ENCODE data around the gene SLN.

SLN gene

DNA sequence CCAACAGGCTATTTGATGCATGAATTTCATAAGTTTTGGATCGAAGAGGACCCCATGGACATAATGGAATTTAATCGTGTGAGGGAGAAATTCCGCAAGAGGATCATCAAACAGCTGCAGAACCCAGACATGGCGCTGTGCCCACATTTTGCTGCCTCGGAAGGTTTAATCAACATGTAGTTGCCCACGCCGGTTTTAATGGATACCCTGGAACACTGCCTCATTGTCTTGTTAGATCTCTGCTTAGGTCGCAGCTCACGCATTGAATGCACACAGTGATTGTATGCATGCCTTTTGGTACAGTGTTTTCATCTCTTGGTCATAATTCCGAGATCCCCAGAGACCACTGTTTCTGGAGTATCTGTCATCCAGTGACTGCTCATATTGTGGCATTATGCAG, 46.8 kb downstream of the SLN start:
- TF ChIP-seq, protein P1, sequence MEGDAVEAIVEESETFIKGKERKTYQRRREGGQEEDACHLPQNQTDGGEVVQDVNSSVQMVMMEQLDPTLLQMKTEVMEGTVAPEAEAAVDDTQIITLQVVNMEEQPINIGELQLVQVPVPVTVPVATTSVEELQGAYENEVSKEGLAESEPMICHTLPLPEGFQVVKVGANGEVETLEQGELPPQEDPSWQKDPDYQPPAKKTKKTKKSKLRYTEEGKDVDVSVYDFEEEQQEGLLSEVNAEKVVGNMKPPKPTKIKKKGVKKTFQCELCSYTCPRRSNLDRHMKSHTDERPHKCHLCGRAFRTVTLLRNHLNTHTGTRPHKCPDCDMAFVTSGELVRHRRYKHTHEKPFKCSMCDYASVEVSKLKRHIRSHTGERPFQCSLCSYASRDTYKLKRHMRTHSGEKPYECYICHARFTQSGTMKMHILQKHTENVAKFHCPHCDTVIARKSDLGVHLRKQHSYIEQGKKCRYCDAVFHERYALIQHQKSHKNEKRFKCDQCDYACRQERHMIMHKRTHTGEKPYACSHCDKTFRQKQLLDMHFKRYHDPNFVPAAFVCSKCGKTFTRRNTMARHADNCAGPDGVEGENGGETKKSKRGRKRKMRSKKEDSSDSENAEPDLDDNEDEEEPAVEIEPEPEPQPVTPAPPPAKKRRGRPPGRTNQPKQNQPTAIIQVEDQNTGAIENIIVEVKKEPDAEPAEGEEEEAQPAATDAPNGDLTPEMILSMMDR (IDR thresholded peaks at IDR 0.05; ENCODE audit: low read depth, low read length): no peak
- peaks cover 43% of the 10 kb centered on the region for H3K27me3 ChIP-seq
- H3K9me3 ChIP-seq: no peaks in the 10 kb centered on the region
- no peak overlapping the region for H3K4me3 ChIP-seq (ENCODE audit: low read depth, low read length)
- no peak for DNase-seq
- no peaks in the 10 kb centered on the region for H3K36me3 ChIP-seq
- no peaks in the 10 kb centered on the region for H3K4me1 ChIP-seq

DNA sequence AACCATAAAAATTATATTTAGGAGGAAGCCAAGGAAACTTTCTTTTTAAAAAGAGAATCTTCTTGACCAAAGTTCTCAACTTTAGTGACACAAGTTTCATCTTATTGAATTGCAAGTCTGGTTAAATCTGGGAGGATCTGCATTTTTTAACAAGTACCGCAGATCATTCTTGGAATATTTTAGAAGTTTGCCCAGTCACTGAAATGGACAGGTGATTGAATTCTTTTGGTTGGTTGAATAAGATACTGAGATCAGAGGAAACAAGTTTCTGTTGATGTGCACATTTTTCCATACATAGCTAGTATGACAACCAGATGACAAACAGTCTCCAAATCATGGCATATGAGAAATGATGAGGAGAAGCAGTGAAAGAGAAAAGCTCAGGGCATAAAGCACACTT, 50.2 kb downstream of the SLN start:
- DNase-seq: no peak
- Histone ChIP-seq H3K4me3 (ENCODE audit: low read depth, low read length) (no peak overlapping the region), H3K9me3 (no peaks in the 10 kb centered on the region), H3K36me3 (no peaks in the 10 kb centered on the region), H3K4me1 (no peaks in the 10 kb centered on the region), H3K27me3 (peaks cover 43% of the 10 kb centered on the region)
- TF ChIP-seq, protein P1 (IDR thresholded peaks at IDR 0.05; ENCODE audit: low read depth, low read length): no peak

DNA sequence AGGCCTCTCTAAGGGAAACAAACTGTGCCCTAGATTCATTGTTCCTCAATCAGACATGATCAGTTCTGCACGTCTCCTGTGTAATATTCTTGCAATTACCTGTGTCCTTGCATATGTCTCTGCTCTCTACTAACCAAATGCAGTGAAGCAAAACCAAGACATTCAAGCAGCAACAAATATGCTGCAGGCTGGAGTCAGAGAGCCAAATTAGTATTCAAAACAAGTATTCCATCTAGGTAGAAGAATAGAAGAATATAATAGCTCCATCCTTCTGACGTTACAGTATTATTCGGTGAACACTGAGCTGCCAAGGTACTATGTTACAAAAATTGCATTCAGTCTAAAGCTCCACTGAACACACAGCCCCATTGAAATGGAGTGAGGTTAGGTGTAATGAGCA, 51.8 kb downstream of the SLN start:
- H3K9me3 ChIP-seq: no peaks in the 10 kb centered on the region
- no peak overlapping the region for H3K4me3 ChIP-seq (ENCODE audit: low read depth, low read length)
- DNase-seq: no peak
- no peaks in the 10 kb centered on the region for H3K4me1 ChIP-seq
- TF ChIP-seq, protein P1 (IDR thresholded peaks at IDR 0.05; ENCODE audit: low read depth, low read length): no peak
- H3K27me3 ChIP-seq: peaks cover 33% of the 10 kb centered on the region
- no peaks in the 10 kb centered on the region for H3K36me3 ChIP-seq

- no peaks in the 10 kb centered on the region for H3K4me1 ChIP-seq
- TF ChIP-seq, protein P1 (IDR thresholded peaks at IDR 0.05; ENCODE audit: low read depth, low read length): no peak
- H3K27me3 ChIP-seq: peaks cover 26% of the 10 kb centered on the region; the same call in 1 of the 2 replicates
- H3K4me3 ChIP-seq (ENCODE audit: low read depth, low read length): no peak overlapping the region
- H3K9me3 ChIP-seq: no peaks in the 10 kb centered on the region
- no peaks in the 10 kb centered on the region for H3K36me3 ChIP-seq
- DNase-seq: no peak
Observed at GRCh38 chr11:107659310-107659709, 52.5 kb downstream of the SLN start.
